GM23338 (cell line): ENCODE measurements around the gene STEAP3. TPM values are rescaled to one million over a fixed set of nuclear protein-coding genes. Genes with fewer than 3 reads are reported as not detected.

Source experiments
- ATAC-seq: fragments of 200-7000 bp; cut with Tn5 transposase; 3 replicates; pipeline ENCODE4 v1.9.1; 2020
- DNase-seq: peaks from one replicate; pipeline ENCODE4 v3.0.0-alpha.2; 2015; ENCODE audit warnings: low spot score
- H2AFZ ChIP-seq: fragments of 200-600 bp; sonication (generic); 2 replicates; pipeline ENCODE4 v1.8.0; 2016; ENCODE audit warnings: antibody characterized with exemption, mild to moderate bottlenecking, moderate library complexity
- H3F3A ChIP-seq: fragments of 200-600 bp; sonication (generic); replicated peaks from 2 replicates; pipeline ENCODE4 v1.8.0; 2017; ENCODE audit warnings: antibody characterized with exemption, mixed run types, low read depth
- H3K27ac ChIP-seq: fragments of 200-600 bp; sonication (generic); 2 replicates; pipeline ENCODE4 v1.6.1; 2016; ENCODE audit warnings: low read depth
- H3K27me3 ChIP-seq: fragments of 200-600 bp; sonication (generic); 2 replicates; pipeline ENCODE4 v1.8.0; 2016; ENCODE audit warnings: mild to moderate bottlenecking, mixed run types, moderate library complexity; ENCODE audit not compliant: insufficient read depth
- H3K36me3 ChIP-seq: fragments of 200-600 bp; sonication (generic); 2 replicates; pipeline ENCODE4 v1.8.0; 2016; ENCODE audit warnings: mild to moderate bottlenecking; ENCODE audit not compliant: insufficient read depth
- H3K4me1 ChIP-seq: fragments of 200-600 bp; sonication (generic); 2 replicates; pipeline ENCODE4 v1.8.0; 2016; ENCODE audit warnings: mild to moderate bottlenecking, moderate library complexity; ENCODE audit not compliant: insufficient read depth
- H3K4me2 ChIP-seq: fragments of 200-600 bp; sonication (generic); 2 replicates; pipeline ENCODE4 v1.7.1; 2017; ENCODE audit warnings: mixed run types
- H3K4me3 ChIP-seq: fragments of 200-600 bp; sonication (generic); 2 replicates; pipeline ENCODE4 v1.6.1; 2016; ENCODE audit warnings: mixed run types
- H3K79me2 ChIP-seq: fragments of 200-600 bp; sonication (generic); replicated peaks from 2 replicates; pipeline ENCODE4 v1.8.0; 2017; ENCODE audit warnings: mild to moderate bottlenecking; ENCODE audit not compliant: insufficient read depth
- H3K9me2 ChIP-seq: fragments of 200-600 bp; sonication (generic); 2 replicates; pipeline ENCODE4 v1.8.0; 2017; ENCODE audit not compliant: insufficient read depth
- H4K20me1 ChIP-seq: fragments of 200-600 bp; sonication (generic); replicated peaks from 2 replicates; pipeline ENCODE4 v1.8.0; 2017; ENCODE audit warnings: mild to moderate bottlenecking; ENCODE audit not compliant: insufficient read depth
- H3K27ac Mint-ChIP-seq: 2 replicates; pipeline ENCODE4 v1.8.0; 2020; ENCODE audit warnings: inconsistent platforms, mild to moderate bottlenecking, moderate library complexity, mixed read lengths
- H3K27me3 Mint-ChIP-seq: 3 replicates; pipeline ENCODE4 v1.8.0; 2022; ENCODE audit warnings: low read depth, mild to moderate bottlenecking, moderate library complexity, mixed read lengths, inconsistent platforms; ENCODE audit not compliant: insufficient read depth, poor library complexity
- H3K36me3 Mint-ChIP-seq: 3 replicates; pipeline ENCODE4 v1.8.0; 2021; ENCODE audit warnings: low read depth, mild to moderate bottlenecking, inconsistent platforms, moderate library complexity, mixed read lengths
- H3K4me1 Mint-ChIP-seq: 3 replicates; pipeline ENCODE4 v1.8.0; 2020; ENCODE audit warnings: mild to moderate bottlenecking, inconsistent platforms, mixed read lengths
- H3K4me3 Mint-ChIP-seq: 3 replicates; pipeline ENCODE4 v1.8.0; 2021; ENCODE audit warnings: moderate library complexity, mild to moderate bottlenecking, inconsistent platforms, mixed read lengths
- H3K9me3 Mint-ChIP-seq: 3 replicates; pipeline ENCODE4 v1.8.0; 2020; ENCODE audit warnings: moderate library complexity, mild to moderate bottlenecking, inconsistent platforms, mixed read lengths
- CREB1 ChIP-seq: fragments of 250-450 bp; sonication (Bioruptor Pico); IDR thresholded peaks from 2 replicates; pipeline ENCODE4 v1.5.0; 2020; ENCODE audit warnings: low read depth, mild to moderate bottlenecking, moderate library complexity
- CTCF ChIP-seq, 2 experiments: fragments of 200-600 bp in 1 of 2; sonication (generic) in 1 of 2; conservative IDR thresholded peaks; 2 replicates each; pipeline versions ENCODE4 v1.5.1 to v1.6.1; 2016 to 2017; ENCODE audit warnings: antibody characterized with exemption in 2 of 2, low read depth in 2 of 2, mild to moderate bottlenecking in 2 of 2, moderate library complexity in 1 of 2
- ETS1 ChIP-seq: IDR thresholded peaks from 2 replicates; pipeline ENCODE4 v1.6.1; 2016; ENCODE audit warnings: antibody characterized with exemption
- EZH2 ChIP-seq: fragments of 200-600 bp; sonication (generic); IDR thresholded peaks from one replicate; pipeline ENCODE4 v1.8.0; 2017; ENCODE audit warnings: antibody characterized with exemption, mild to moderate bottlenecking, low read depth; ENCODE audit not compliant: unreplicated experiment
- EZH2phosphoT487 ChIP-seq: fragments of 200-600 bp; sonication (generic); IDR thresholded peaks from one replicate; pipeline ENCODE4 v1.8.1; 2018; ENCODE audit warnings: antibody characterized with exemption; ENCODE audit not compliant: unreplicated experiment
- JUNB ChIP-seq: IDR thresholded peaks from one replicate; pipeline ENCODE4 v1.6.1; 2016; ENCODE audit warnings: antibody characterized with exemption; ENCODE audit not compliant: unreplicated experiment
- NANOG ChIP-seq: IDR thresholded peaks from 2 replicates; pipeline ENCODE4 v1.6.1; 2016; ENCODE audit warnings: antibody characterized with exemption, borderline replicate concordance
- POLR2AphosphoS5 ChIP-seq: IDR thresholded peaks from 2 replicates; pipeline ENCODE4 v1.6.1; 2016; ENCODE audit warnings: antibody characterized with exemption, low read depth
- REST ChIP-seq: IDR thresholded peaks from one replicate; pipeline ENCODE4 v1.6.1; 2018; ENCODE audit warnings: antibody characterized with exemption; ENCODE audit not compliant: unreplicated experiment
- STAT1 ChIP-seq: IDR thresholded peaks from one replicate; pipeline ENCODE4 v1.6.1; 2016; ENCODE audit warnings: antibody characterized with exemption; ENCODE audit not compliant: unreplicated experiment
- ZNF114 ChIP-seq: fragments of 250-450 bp; sonication (Bioruptor Pico); IDR thresholded peaks from 2 replicates; pipeline ENCODE4 v1.5.0; 2020; ENCODE audit warnings: mild to moderate bottlenecking, moderate library complexity
- ZNF331 ChIP-seq: fragments of 250-450 bp; sonication (Bioruptor Pico); IDR thresholded peaks from 2 replicates; pipeline ENCODE4 v1.5.0; 2020; ENCODE audit warnings: low read depth, mild to moderate bottlenecking, moderate library complexity
- polyA plus RNA-seq: library from polyadenylated mRNA; unstranded; fragments of >200 nt; fragmentation: Nextera tagmentation; extraction: Ambion mirVana; gene quantifications from 2 replicates; pipeline ENCODE4 v1.2.1, GENCODE V29; 2016
- total RNA-seq: library from RNA; depleted of rRNA; stranded (reverse); fragments of >200 nt; shearing (Covaris generic); gene quantifications from 2 replicates; pipeline ENCODE4 v1.2.3, GENCODE V29; 2014

STEAP3 gene
- total and polyA plus RNA-seq, 2 experiments from 2014 or later: 8.6 to 27.3 TPM

- no peaks in the 10 kb centered on the region for H3K9me3 Mint-ChIP-seq
- H3K27ac Mint-ChIP-seq: no peak overlapping the region
- Histone ChIP-seq H3K27me3 (no peaks in the 10 kb centered on the region), H3K9me2 (no peaks in the 10 kb centered on the region), H4K20me1 (no peaks in the 10 kb centered on the region), H3K79me2 (no peaks in the 10 kb centered on the region), H3K4me3 (no peak overlapping the region), H3F3A (no peaks in the 10 kb centered on the region), H3K36me3 (no peaks in the 10 kb centered on the region), H3K4me1 (peaks cover 10% of the 10 kb centered on the region), H3K27ac (no peak overlapping the region), H2AFZ (no peak overlapping the region), H3K4me2 (no peak overlapping the region)
- ATAC-seq (no peak), DNase-seq (no peak)
- TF ChIP-seq EZH2 (no peak), POLR2AphosphoS5 (no peak), EZH2phosphoT487 (no peak), ZNF114 (no peak), REST (no peak)
- H3K36me3 Mint-ChIP-seq: no peaks in the 10 kb centered on the region
- peaks cover 12% of the 10 kb centered on the region for H3K27me3 Mint-ChIP-seq
- peaks cover 15% of the 10 kb centered on the region for H3K4me1 Mint-ChIP-seq
- no peak overlapping the region for H3K4me3 Mint-ChIP-seq
These were observed 21.8 kb upstream of the STEAP3 start for GRCh38 chr2:119201815-119202214.

GRCh38 chr2:119202610-119203310 is 20.9 kb upstream of the STEAP3 start:
- Histone ChIP-seq H3K27ac (no peak overlapping the region), H3K79me2 (no peaks in the 10 kb centered on the region), H3F3A (no peaks in the 10 kb centered on the region), H3K27me3 (no peaks in the 10 kb centered on the region), H4K20me1 (no peaks in the 10 kb centered on the region), H3K4me1 (peaks cover under 1% of the 10 kb centered on the region), H3K4me2 (no peak overlapping the region), H3K9me2 (no peaks in the 10 kb centered on the region), H2AFZ (no peak overlapping the region), H3K4me3 (no peak overlapping the region), H3K36me3 (no peaks in the 10 kb centered on the region)
- H3K4me3 Mint-ChIP-seq: no peak overlapping the region
- H3K27me3 Mint-ChIP-seq: peaks cover 12% of the 10 kb centered on the region
- DNase-seq: no peak
- ATAC-seq: no peak
- peaks cover 5% of the 10 kb centered on the region; the same call in 2 of the 3 replicates for H3K4me1 Mint-ChIP-seq
- no peaks in the 10 kb centered on the region for H3K36me3 Mint-ChIP-seq
- no peaks in the 10 kb centered on the region for H3K9me3 Mint-ChIP-seq
- no peak overlapping the region for H3K27ac Mint-ChIP-seq
- no peak for TF ChIP-seq CREB1
- TF ChIP-seq EZH2phosphoT487: no peak
- no peak for TF ChIP-seq EZH2
- no peak for TF ChIP-seq ZNF331 (CRISPR knock-in tag)
- TF ChIP-seq STAT1: no peak
- TF ChIP-seq CTCF (conservative IDR thresholded peaks at IDR 0.05; ENCODE audit: low read depth in 2 of 2): no peak
- TF ChIP-seq REST: no peak
- TF ChIP-seq ZNF114: no peak
- TF ChIP-seq ETS1: no peak
- TF ChIP-seq POLR2AphosphoS5: no peak
- no peak for TF ChIP-seq JUNB
- no peak for TF ChIP-seq NANOG
